Stimulated activated CD4-positive, alpha-beta T cell treated with anti-CD3 and anti-CD28 coated beads, TNF-alpha, amount 100 ng/mL, for 48 hours (primary cell): ENCODE measurements around the gene CFAP46.

Experiments used
- DNase-seq, 3 donors: peaks; one replicate each; pipeline ENCODE4 v3.0.0-alpha.2; 2020; ENCODE audit warnings: low read depth in 3 of 3

CFAP46 gene

DNA sequence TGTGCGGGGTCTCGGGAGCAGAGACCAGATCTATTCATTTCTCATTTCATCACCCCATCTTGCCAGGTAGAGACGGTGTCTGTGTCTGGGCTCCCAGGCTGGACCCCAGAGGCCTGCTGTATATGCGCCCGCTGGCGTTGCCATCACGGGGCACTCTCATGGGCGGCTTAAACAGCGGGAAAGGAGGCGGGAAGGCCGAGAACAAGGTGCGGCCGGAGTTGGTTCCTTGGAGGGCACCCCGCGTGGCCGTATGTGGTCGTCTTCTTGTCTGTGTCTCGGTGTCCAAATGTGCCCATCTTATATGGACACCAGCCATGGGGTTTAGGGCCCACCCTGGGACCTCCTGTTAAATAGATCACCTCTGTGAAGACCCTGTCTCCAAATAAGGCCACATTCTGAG is 2.1 kb upstream of the CFAP46 start:
- no peak for DNase-seq

DNA sequence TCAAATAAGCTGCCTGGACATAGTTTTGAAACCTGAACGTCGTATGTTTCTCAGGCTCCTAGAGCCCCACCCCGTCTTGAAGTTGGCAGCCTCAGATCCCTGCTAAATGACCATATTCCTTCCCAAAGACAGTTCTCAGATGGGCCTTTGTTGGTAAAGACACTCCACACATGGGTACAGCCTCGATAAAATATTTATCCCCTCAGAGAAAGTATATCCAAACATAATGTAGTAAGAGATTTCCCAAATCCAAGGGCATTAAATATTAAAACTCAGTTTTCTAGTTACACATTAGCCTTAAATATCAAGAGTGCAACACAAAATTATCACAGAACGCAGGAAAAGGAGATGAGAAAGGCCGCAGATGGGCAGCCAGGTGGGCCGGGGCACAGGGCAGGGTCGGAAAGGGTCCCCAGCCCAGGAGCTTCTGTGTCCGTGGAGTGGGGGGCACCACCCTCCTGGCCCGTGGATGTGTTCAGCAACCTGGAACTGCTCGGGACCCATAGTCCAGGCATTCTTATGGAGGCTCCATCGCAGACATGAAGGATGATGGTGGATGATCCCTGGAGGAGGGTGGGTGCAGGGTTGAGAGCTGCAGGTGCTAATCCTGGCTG is 1.5 kb upstream of the CFAP46 start:
- DNase-seq, result no peak

DNA sequence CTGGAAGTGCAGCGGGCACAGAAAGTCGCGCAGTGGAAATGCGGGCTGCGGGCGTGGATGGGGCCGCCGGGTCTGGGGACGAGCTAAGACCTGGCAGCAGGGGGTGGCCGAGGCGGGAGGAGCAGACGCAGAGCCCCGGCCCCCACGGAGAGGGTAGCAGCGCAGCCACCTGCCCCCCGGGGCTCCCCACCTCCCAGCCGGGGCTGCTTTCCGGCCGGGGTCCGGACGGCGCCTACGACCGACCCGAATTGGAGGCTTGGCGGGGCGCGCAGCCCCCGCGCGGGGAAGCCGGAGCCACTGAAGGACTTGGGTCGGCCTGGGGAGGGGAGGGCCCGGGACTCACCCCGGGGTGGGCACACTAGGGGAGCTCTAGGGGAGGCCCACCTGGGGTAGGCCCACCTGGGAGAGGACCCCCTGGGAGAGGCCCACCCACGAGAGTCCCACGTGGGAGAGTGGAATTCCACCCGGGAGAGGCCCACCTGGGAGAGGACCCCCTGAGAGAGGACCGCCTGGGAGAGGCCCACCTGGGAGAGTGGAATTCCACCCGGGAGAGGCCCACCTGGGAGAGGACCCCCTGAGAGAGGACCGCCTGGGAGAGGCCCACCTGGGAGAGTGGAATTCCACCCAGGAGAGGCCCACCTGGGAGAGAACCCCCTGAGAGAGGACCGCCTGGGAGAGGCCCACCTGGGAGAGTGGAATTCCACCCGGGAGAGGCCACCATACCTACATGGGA is 854 bp upstream of the CFAP46 start:
- DNase-seq, result no peak

DNA sequence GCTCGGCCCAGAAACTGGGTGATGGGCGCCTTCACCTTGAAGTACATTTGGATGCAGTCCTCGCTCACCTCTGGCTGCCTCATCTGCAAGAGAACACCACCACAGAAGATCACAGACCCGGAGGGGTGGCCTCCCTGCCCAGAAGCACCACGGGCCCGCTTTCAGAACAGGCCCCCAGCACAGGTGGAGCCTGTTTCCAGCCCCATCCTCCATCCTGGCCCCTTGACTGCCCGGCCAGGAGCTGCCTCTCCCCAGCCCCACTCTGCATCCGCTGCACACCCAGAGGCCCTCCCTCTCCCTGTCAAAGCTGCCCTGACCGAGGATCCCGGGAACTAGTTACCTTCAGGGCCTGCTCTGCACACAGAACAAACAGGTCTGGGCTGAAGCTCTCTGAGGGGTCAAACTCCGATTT is 724 bp downstream of the CFAP46 start:
- DNase-seq, result no peak

DNA sequence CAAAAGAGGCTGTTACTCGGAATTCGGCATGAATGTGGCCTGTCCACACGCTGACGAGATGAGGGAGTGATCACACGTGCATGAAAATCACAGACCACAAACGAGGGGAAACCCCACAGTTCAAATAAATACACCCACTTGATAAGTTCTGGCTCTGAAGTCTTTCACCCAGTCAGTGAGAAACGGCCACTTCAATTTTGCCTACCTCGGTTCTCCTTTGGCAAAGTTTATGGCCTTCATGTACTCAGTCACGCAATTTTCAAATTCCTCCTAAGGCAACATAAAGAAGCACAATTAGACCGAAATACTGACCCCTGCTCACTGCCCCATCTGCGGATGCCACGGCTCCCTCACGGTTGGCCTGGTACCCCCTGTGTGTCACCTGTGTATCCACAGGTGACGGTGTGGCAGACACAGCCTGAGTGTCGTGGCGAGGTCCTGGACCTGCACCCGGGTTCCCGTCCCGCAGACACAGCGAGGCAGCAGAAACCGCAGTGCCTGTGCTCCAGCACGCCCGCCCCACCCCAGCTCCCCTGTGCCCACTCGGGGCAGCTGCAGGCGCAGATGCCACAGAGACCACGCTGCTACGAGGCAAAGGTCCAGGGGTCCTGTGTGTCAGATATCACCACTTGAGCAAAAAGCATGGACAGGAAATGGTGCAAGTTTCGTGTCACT is 1.4 kb downstream of the CFAP46 start:
- no peak for DNase-seq

- DNase-seq, result peak in 2 of 3 donors; percentile 29 to 33
These were observed 2.2 kb downstream of the CFAP46 start for GRCh38 chr10:132939957-132940790.

DNA sequence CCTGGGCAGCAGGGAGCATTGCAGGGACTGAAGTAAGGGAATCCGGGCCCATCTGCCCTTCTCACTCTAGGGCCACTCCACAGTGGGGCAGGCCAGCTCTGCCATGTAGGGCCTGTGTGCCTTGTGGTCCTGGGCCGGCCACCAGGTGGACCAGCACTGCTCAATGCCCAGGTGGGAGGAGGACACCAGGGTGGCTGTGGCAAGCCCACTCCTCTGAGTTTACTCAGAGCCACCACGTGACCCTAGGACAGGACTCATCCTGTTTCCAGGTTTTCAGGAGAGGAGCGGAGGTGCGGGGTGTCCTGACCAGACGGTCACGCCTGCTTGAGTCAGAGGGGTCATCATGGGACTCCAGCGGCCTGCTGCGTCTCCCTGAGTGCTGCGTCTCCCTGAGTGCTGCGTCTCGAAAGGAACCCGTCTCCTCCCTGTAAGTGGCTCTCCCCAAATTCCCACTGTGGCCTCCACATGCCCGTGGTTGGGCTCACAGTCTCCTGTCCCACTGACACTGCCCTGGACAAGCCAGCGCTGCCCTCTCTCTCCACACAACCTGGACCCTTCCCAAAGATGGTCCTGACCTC is 2.9 kb downstream of the CFAP46 start:
- DNase-seq, result no peak

- no peak for DNase-seq
These were observed 3.7 kb downstream of the CFAP46 start for GRCh38 chr10:132938472-132939339.

DNA sequence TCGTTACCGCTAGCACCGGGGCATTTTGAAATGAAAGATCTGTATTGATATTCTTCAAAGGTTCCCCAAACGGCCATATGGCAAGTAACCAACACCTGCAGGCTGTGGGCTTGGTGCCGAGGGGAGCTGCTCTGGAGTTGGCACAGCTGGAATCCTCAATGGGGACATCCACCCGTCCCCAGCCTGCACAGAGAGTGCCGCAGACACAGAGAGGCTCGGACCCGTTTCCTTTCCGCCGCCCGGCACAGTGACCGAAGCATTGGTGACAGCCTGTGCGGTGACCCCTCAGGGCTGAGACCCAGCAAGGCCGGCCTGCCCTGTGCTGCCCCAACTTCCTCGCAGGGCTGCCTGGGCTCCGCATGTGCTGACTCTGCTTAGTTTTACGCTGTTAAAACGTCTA is 4.5 kb downstream of the CFAP46 start:
- DNase-seq, result no peak

DNA sequence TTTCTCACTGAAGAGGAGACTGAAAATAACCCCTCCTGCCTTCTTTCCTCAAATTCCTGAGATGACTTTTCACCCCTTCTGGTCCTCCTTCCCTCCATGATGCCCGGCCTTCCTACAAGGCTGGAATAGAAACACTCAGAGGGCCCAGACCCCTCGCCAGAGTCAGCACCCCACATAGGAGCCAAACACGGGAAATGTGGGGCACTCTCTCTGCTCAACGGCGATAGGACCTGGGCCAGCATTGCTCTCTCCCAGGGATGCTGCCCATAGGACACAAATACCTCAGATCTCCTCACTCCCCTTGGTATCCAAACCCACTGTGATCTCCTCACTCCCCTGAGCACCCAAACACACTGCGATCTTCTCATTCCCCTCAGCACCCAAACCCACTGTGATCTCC is 7.4 kb downstream of the CFAP46 start:
- no peak for DNase-seq

GRCh38 chr10:132933308-132934042 is 8.9 kb downstream of the CFAP46 start:
- no peak for DNase-seq

GRCh38 chr10:132932461-132933307 is 9.7 kb downstream of the CFAP46 start:
- DNase-seq, result no peak

DNA sequence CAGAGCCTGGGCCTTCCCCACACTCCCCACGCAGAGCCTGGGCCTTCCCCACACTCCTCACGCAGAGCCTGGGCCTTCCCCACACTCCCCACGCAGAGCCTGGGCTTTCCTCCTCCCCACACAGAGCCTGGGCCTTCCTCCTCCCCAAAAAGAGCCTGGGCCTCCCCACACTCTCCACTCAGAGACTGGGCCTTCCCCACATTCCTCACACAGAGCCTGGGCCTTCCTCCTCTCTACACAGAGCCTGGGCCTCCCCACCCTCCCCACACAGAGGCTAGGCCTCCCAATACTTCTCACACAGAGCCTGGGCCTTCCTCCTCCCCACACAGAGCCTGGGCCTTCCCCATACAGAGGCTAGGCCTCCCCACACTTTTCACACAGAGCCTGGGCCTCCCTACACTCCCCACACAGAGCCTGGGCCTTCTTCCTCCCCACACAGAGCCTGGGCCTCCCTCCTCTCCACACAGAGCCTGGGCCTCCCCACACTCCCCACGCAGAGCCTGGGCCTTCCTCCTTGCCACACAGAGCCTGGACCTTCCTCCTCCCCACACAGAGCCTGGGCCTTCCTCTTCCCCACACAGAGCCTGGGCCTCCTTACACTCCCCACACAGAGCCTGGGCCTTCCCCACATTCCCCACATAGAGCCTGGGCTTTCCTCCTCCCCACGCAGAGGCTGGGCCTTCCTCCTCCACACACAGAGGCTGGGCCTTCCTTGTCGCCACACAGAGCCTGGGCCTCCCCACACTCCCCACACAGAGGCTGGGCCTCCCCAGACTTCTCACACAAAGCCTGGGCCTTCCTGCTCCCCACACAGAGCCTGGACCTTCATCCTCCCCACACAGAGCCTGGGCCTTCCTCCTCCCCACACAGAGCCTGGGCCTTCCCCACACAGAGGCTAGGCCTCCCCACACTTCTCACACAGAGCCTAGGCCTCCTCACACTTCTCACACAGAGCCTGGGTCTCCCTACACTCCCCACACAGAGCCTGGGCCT is 10.8 kb downstream of the CFAP46 start:
- DNase-seq, result peak in 1 of 3 donors; percentile 35

DNA sequence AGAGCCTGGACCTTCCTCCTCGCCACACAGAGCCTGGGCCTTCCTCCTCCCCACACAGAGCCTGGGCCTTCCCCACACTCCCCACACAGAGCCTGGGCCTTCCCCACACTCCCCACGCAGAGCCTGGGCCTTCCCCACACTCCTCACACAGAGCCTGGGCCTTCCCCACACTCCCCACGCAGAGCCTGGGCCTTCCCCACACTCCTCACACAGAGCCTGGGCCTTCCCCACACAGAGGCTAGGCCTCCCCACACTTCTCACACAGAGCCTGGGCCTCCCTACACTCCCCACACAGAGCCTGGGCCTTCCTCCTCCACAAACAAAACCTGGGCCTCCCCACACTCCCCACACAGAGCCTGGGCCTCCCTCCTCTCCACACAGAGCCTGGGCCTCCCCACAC is 11.7 kb downstream of the CFAP46 start:
- peak in 1 of 3 donors; percentile 14 for DNase-seq

GRCh38 chr10:132929953-132930548 is 12.3 kb downstream of the CFAP46 start:
- DNase-seq, result no peak

DNA sequence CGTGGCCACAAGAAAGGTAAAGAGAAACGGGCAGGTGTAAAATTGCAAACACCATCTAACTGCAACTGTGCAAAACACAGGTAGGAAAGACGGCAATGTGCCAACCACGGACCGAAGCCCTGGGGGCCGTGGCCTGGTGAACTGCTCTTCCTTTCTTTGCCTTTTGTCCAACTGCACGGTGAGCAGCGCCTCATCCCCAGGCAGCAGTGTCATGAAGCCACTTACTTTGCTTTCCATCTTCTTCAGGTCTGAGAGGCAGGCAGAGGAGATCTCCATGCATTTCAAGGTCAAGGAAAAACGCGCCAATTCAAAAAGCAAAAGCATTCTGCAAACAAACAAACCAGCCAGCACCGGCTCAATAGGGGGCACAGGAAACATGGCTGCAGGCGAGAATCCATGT is 12.9 kb downstream of the CFAP46 start:
- no peak for DNase-seq

DNA sequence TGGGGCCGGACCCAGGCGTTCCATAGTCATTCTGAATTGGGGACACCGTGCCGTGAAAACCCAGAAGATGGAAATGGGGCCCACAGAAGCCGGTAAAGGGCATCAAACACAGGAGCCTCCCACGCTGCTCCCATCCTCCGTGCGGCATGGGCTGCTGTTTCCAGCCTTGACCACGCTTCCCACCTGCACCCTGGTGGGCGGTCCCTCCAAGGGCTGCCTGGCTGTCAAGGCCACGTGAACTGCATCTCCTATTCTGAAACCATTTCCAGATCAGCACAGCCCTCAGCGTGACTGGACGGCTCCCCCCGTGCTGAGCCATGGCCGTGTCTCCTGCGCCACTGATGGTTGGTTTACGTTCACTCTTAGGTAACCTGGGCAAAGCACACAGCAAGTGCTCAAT is 14.1 kb downstream of the CFAP46 start:
- no peak for DNase-seq

DNA sequence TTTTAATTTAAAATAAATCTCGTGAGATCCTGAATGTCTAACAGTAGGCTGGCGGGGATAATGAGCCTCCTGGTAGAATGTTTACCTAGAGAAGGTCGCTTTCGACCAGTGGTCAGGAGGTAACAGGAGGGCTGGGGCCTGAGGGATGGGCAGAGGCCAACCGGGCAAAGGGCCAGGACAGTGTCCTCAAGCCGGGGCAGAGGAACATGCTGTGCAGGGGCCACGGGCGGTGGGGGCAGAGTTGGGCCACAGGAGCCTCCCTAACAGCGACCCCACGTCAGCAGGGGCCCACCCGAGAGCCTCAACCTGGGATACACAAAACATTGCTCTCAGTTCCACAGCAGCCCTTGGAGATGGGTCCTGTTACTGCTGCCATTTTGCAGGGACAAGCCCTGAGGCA is 14.5 kb downstream of the CFAP46 start:
- no peak for DNase-seq
